Measurements from ENCODE around the gene MPPED1. TPM values are rescaled to one million over a fixed set of nuclear protein-coding genes. Genes with fewer than 3 reads are reported as not detected.

MPPED1 gene
- total RNA-seq, 2 donors from 2014 or later, result 0.11 to 0.59 TPM

- Mint-ChIP-seq H3K4me1 (no peaks in the 10 kb centered on the region), H3K9me3 (no peaks in the 10 kb centered on the region), H3K27ac (no peak overlapping the region), H3K36me3 (ENCODE audit: low read depth) (no peaks in the 10 kb centered on the region), H3K27me3 (ENCODE audit: insufficient read depth) (no peaks in the 10 kb centered on the region), H3K4me3 (no peak overlapping the region)
- no peak overlapping the region for H3K27ac ChIP-seq (ENCODE audit: low read depth, low read length)
- H3K27me3 ChIP-seq (ENCODE audit: control insufficient read depth, insufficient read depth, low read length, poor library complexity, severe bottlenecking), result no peaks in the 10 kb centered on the region
- TF ChIP-seq CTCF (conservative IDR thresholded peaks at IDR 0.05), result no peak
- 89 to 93% methylated on average over 4 to 5 of the region's 5 CpGs for WGBS, 2 experiments (ENCODE audit: insufficient coverage in 1 of 2, insufficient read length in 1 of 2)
- DNase-seq, result no peak
- H3K36me3 ChIP-seq (ENCODE audit: control insufficient read depth, insufficient read depth, low read length), result no peaks in the 10 kb centered on the region
- no peak overlapping the region for H3K4me3 ChIP-seq (ENCODE audit: low read length)
- no peaks in the 10 kb centered on the region for H3K9me3 ChIP-seq (ENCODE audit: control insufficient read depth, low read length)
- no peak overlapping the region for H3K9ac ChIP-seq (ENCODE audit: extremely low read depth, low read length, poor library complexity, severe bottlenecking)
- no peaks in the 10 kb centered on the region for H3K4me1 ChIP-seq (ENCODE audit: control insufficient read depth, insufficient read depth, low read length)
Observed at GRCh38 chr22:43526946-43527345, 115.1 kb downstream of the MPPED1 start.

DNA sequence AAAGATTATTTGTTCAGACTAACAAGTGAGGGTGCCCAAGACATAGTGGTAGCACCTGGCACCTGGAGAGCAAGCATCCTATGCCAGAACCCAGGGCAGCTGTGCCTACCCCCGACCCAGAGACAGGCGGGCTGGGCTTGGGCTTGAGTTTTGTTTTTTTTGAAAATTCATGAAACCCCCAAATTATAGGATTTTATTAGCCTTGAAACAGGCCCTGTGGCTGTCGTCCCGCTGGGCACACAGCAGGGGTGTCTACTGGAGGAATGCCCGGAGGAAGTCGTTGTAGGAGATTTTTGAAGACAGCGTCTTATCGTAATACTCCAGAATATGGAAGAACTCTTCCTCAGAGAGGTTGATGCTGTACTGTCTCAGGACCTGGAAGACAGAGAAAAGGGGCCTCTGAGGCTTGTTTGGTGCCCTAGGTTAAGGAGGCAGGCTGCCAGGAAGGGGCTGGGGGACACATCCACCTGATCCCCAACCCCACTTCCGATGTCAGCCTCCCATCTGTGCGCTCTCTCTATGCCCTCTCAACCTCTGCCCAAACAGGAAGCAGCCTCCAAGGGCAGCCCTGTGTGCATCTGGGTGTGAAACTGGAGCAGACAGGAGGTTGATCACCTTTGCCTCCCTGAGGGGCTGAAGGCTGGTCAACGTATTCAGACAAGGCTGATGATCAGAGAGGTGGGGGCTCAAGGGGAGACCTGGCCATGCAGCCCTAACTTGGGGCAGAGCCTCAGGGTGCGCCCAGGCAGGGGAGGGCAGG lies 117.0 kb downstream of the MPPED1 start:
- no peaks in the 10 kb centered on the region for H3K9me3 ChIP-seq (ENCODE audit: control insufficient read depth, low read length)
- H3K9ac ChIP-seq (ENCODE audit: extremely low read depth, low read length, poor library complexity, severe bottlenecking), result no peak overlapping the region
- Mint-ChIP-seq H3K36me3 (ENCODE audit: low read depth) (no peaks in the 10 kb centered on the region), H3K4me3 (no peak overlapping the region), H3K4me1 (no peaks in the 10 kb centered on the region), H3K9me3 (no peaks in the 10 kb centered on the region), H3K27me3 (ENCODE audit: insufficient read depth) (no peaks in the 10 kb centered on the region), H3K27ac (no peak overlapping the region)
- no peak overlapping the region for H3K4me3 ChIP-seq (ENCODE audit: low read length)
- H3K27ac ChIP-seq (ENCODE audit: low read depth, low read length), result no peak overlapping the region
- 83 to 88% methylated on average over 7 to 12 of the region's 12 CpGs for WGBS, 2 experiments (ENCODE audit: insufficient coverage in 1 of 2, insufficient read length in 1 of 2)
- no peaks in the 10 kb centered on the region for H3K27me3 ChIP-seq (ENCODE audit: control insufficient read depth, insufficient read depth, low read length, poor library complexity, severe bottlenecking)
- H3K36me3 ChIP-seq (ENCODE audit: control insufficient read depth, insufficient read depth, low read length), result no peaks in the 10 kb centered on the region
- DNase-seq, result no peak
- no peaks in the 10 kb centered on the region for H3K4me1 ChIP-seq (ENCODE audit: control insufficient read depth, insufficient read depth, low read length)
- TF ChIP-seq CTCF (conservative IDR thresholded peaks at IDR 0.05), result no peak

DNA sequence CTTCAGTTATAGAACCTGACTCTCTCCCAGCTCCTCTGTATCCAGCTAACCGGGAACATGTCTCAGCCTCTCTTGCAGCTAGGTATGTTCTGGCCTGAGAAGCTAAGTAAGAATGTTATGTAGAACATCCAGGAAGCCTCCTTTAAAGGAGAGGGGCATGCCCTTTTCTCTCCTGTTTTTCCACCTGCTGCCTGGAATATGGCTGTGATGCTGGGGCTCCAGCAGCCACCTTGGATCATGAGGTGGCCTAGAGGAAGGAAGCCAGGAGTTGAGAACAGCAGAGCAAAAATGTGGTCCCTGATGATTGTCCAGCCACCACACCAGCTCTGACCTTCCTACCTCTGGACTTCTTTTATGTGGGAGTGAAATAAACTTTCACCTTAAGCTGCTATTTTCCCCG lies 117.6 kb downstream of the MPPED1 start:
- Histone ChIP-seq H3K27me3 (ENCODE audit: control insufficient read depth, insufficient read depth, low read length, poor library complexity, severe bottlenecking) (no peaks in the 10 kb centered on the region), H3K36me3 (ENCODE audit: control insufficient read depth, insufficient read depth, low read length) (no peaks in the 10 kb centered on the region), H3K4me3 (ENCODE audit: low read length) (no peak overlapping the region), H3K4me1 (ENCODE audit: control insufficient read depth, insufficient read depth, low read length) (no peaks in the 10 kb centered on the region), H3K9me3 (ENCODE audit: control insufficient read depth, low read length) (no peaks in the 10 kb centered on the region), H3K27ac (ENCODE audit: low read depth, low read length) (no peak overlapping the region), H3K9ac (ENCODE audit: extremely low read depth, low read length, poor library complexity, severe bottlenecking) (no peak overlapping the region)
- Mint-ChIP-seq H3K27me3 (ENCODE audit: insufficient read depth) (no peaks in the 10 kb centered on the region), H3K4me1 (no peaks in the 10 kb centered on the region), H3K27ac (no peak overlapping the region), H3K36me3 (ENCODE audit: low read depth) (no peaks in the 10 kb centered on the region), H3K4me3 (no peak overlapping the region), H3K9me3 (no peaks in the 10 kb centered on the region)
- WGBS, 2 experiments (ENCODE audit: insufficient coverage in 1 of 2, insufficient read length in 1 of 2), result 80% methylated on average over 1 of the region's 2 CpGs; no CpG with 5 or more reads in 1 of the 2 experiments
- DNase-seq, result no peak
- no peak for TF ChIP-seq CTCF (conservative IDR thresholded peaks at IDR 0.05)
